Progenitor cell of endocrine pancreas (in vitro differentiated cells): ENCODE measurements around the gene GNGT1. TPM values are rescaled to one million over a fixed set of nuclear protein-coding genes. Genes with fewer than 3 reads are reported as not detected.

Experiments
- DNase-seq: peaks from one replicate; pipeline ENCODE4 v3.0.0; 2021; ENCODE audit warnings: low spot score; ENCODE audit not compliant: unreplicated experiment
- H3K27ac Mint-ChIP-seq: 2 replicates; pipeline ENCODE4 v1.8.0; 2021; ENCODE audit warnings: mild to moderate bottlenecking, moderate library complexity, mixed read lengths
- H3K27me3 Mint-ChIP-seq: 2 replicates; pipeline ENCODE4 v1.8.0; 2021; ENCODE audit warnings: mixed read lengths
- H3K36me3 Mint-ChIP-seq: 2 replicates; pipeline ENCODE4 v1.8.0; 2022; ENCODE audit warnings: mixed read lengths; ENCODE audit not compliant: insufficient read depth
- H3K4me1 Mint-ChIP-seq: 2 replicates; pipeline ENCODE4 v1.8.0; 2021; ENCODE audit warnings: low read depth, mixed read lengths
- H3K4me3 Mint-ChIP-seq: 2 replicates; pipeline ENCODE4 v1.8.0; 2021; ENCODE audit warnings: low read depth, mild to moderate bottlenecking, moderate library complexity, mixed read lengths
- H3K9me3 Mint-ChIP-seq: 2 replicates; pipeline ENCODE4 v1.8.0; 2021; ENCODE audit warnings: low read depth, mixed read lengths
- CTCF ChIP-seq: fragments of 200-600 bp; sonication (generic); IDR thresholded peaks from one replicate; pipeline ENCODE4 v1.5.0; 2021; ENCODE audit warnings: antibody characterized with exemption, mild to moderate bottlenecking; ENCODE audit not compliant: unreplicated experiment
- total RNA-seq: library from RNA; stranded (reverse); gene quantifications from 2 replicates; pipeline ENCODE4 v1.2.1, GENCODE V29; 2021

The GNGT1 gene
- total RNA-seq, 1 donor from 2014 or later, result not detected

- Mint-ChIP-seq H3K4me1 (no peaks in the 10 kb centered on the region), H3K4me3 (no peak overlapping the region), H3K36me3 (no peaks in the 10 kb centered on the region), H3K27ac (no peak overlapping the region), H3K9me3 (no peaks in the 10 kb centered on the region), H3K27me3 (no peaks in the 10 kb centered on the region)
- no peak for TF ChIP-seq CTCF
- DNase-seq, result no peak
Measured at GRCh38 chr7:93958216-93958615, 51.8 kb downstream of the GNGT1 start.

GRCh38 chr7:93958651-93959050 lies 52.3 kb downstream of the GNGT1 start:
- Mint-ChIP-seq H3K27me3 (no peaks in the 10 kb centered on the region), H3K4me3 (no peak overlapping the region), H3K27ac (no peak overlapping the region), H3K36me3 (no peaks in the 10 kb centered on the region), H3K9me3 (no peaks in the 10 kb centered on the region), H3K4me1 (no peaks in the 10 kb centered on the region)
- no peak for DNase-seq
- no peak for TF ChIP-seq CTCF

Other genes with a start within 250 kb of the GNGT1 start
- 1.7 and 2.6 TPM in 2 replicates for gene TFPI2, start 15.8 kb upstream of the GNGT1 start, total RNA-seq
- not detected in 2 replicates for gene GNG11, start 15.2 kb downstream of the GNGT1 start, total RNA-seq
- gene BET1, start 97.8 kb downstream of the GNGT1 start, total RNA-seq, result 24.9 and 30.5 TPM in 2 replicates